IPS-18a (cell line): ENCODE measurements around the gene RUSC1.

Source experiments
- H3K27ac ChIP-seq: one replicate; pipeline ENCODE4 v1.5.1; 2013; ENCODE audit warnings: low read length
- H3K27me3 ChIP-seq: one replicate; pipeline ENCODE4 v1.6.1; 2013; ENCODE audit warnings: mild to moderate bottlenecking, low read length; ENCODE audit not compliant: control insufficient read depth, insufficient read depth
- H3K36me3 ChIP-seq: one replicate; pipeline ENCODE4 v1.6.1; 2013; ENCODE audit warnings: low read depth, low read length; ENCODE audit not compliant: control insufficient read depth
- H3K4me1 ChIP-seq: one replicate; pipeline ENCODE4 v1.6.1; 2013; ENCODE audit warnings: low read depth, low read length; ENCODE audit not compliant: control insufficient read depth
- H3K4me3 ChIP-seq: one replicate; pipeline ENCODE4 v1.5.1; 2013; ENCODE audit warnings: low read length
- H3K9ac ChIP-seq: one replicate; pipeline ENCODE4 v1.6.1; 2013; ENCODE audit warnings: mild to moderate bottlenecking, low read length, moderate library complexity
- H3K9me3 ChIP-seq: one replicate; pipeline ENCODE4 v1.6.1; 2013; ENCODE audit warnings: low read depth, low read length; ENCODE audit not compliant: control insufficient read depth

RUSC1 gene

DNA sequence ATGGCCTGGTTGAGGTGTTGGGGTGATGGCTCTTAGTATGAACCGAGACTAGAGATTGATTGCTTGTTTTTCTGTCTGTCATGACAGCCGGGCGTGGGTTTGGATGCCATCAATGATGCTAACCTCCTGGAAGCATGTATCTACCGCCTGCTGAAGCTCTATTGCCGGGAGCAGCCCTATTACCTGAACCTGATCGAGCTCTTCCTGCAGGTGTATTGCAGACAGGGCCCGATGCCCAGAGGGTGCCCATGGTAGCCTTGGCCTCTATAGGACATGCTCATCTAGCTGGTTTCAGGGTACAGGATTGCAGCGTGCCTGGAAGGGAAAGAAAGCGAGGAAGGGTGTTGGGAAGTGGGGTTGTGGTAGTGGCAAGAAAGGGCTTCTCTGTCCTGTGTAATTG, 2.6 kb upstream of the RUSC1 start:
- Histone ChIP-seq H3K9me3 (no peaks in the 10 kb centered on the region), H3K27me3 (peaks cover 16% of the 10 kb centered on the region), H3K9ac (no peak overlapping the region), H3K4me3 (no peak overlapping the region), H3K36me3 (peaks cover 38% of the 10 kb centered on the region), H3K4me1 (peaks cover 17% of the 10 kb centered on the region), H3K27ac (no peak overlapping the region)

- H3K9ac ChIP-seq, result no peak overlapping the region
- H3K9me3 ChIP-seq, result no peaks in the 10 kb centered on the region
- H3K27me3 ChIP-seq, result peaks cover 16% of the 10 kb centered on the region
- H3K36me3 ChIP-seq, result peaks cover 31% of the 10 kb centered on the region
- H3K27ac ChIP-seq, result no peak overlapping the region
- H3K4me1 ChIP-seq, result peaks cover 17% of the 10 kb centered on the region
- no peak overlapping the region for H3K4me3 ChIP-seq
Measured at GRCh38 chr1:155319536-155319935, 1.2 kb upstream of the RUSC1 start.

DNA sequence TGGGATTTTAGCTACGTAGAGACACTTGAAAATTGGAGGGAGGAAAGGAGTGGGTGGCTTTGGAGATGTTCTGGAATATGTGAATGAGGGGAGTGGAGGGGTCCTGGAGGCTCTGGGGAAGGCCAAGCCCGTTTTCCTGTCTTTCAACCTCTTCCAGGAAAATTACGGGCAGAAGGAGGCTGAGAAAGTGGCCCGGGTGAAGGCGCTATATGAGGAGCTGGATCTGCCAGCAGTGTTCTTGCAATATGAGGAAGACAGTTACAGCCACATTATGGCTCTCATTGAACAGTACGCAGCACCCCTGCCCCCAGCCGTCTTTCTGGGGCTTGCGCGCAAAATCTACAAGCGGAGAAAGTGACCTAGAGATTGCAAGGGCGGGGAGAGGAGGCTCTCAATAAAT, 442 bp upstream of the RUSC1 start:
- Histone ChIP-seq H3K27ac (no peak overlapping the region), H3K9ac (no peak overlapping the region), H3K36me3 (peaks cover 25% of the 10 kb centered on the region), H3K4me3 (peak overlapping the region; percentile 97), H3K27me3 (peaks cover 16% of the 10 kb centered on the region), H3K4me1 (peaks cover 18% of the 10 kb centered on the region), H3K9me3 (no peaks in the 10 kb centered on the region)

- H3K27ac ChIP-seq, result no peak overlapping the region
- H3K27me3 ChIP-seq, result peaks cover 16% of the 10 kb centered on the region
- H3K4me3 ChIP-seq, result peak overlapping the region; percentile 97
- peaks cover 21% of the 10 kb centered on the region for H3K4me1 ChIP-seq
- H3K9ac ChIP-seq, result no peak overlapping the region
- H3K36me3 ChIP-seq, result peaks cover 24% of the 10 kb centered on the region
- H3K9me3 ChIP-seq, result no peaks in the 10 kb centered on the region
Measured at GRCh38 chr1:155321639-155322503, 1.2 kb downstream of the RUSC1 start.

GRCh38 chr1:155322571-155322952, 1.9 kb downstream of the RUSC1 start:
- no peaks in the 10 kb centered on the region for H3K9me3 ChIP-seq
- peaks cover 21% of the 10 kb centered on the region for H3K4me1 ChIP-seq
- no peak overlapping the region for H3K9ac ChIP-seq
- H3K4me3 ChIP-seq, result peak overlapping the region; percentile 97
- H3K27me3 ChIP-seq, result peaks cover 16% of the 10 kb centered on the region
- no peak overlapping the region for H3K27ac ChIP-seq
- peaks cover 18% of the 10 kb centered on the region for H3K36me3 ChIP-seq

DNA sequence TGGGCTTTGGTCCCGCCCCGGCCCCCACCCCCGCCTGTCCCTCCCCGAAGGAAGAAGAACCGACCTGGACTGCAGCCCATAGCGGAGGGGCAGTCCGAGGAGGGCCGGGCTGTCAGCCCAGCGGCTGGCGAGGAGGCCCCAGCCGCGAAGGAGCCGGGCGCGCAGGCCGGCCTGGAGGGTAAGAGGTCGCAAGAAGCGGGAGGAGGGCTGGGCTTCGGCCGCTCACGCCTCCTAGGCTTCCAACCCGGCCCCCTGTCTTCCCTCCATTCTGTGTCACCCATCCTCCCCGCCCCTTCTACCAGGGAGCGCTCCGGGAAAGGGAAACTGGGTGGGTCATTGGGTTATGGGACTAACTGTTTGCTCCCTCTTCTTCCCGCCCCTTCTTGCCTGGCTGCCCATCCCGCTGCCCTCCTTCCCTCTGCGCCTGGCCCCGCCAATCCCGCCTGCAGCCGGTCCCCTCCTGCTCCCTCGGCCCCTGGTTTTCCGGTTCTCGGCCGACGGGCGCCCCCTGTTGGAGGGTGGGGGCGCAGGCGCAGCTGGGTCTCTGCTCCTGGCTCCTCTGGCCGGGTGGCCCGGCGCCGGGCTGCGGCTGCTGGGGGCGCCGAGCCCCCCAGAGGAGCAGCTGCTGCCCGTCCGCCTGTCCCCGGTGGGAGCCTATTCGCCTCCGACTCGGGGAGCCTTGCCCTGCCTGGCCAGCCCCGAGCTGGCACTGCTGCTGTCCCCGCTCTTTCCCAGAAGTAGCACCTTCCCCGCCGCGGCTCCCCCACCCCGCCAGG, 2.4 kb downstream of the RUSC1 start:
- peak overlapping the region; percentile 97 for H3K4me3 ChIP-seq
- H3K27me3 ChIP-seq, result peaks cover 16% of the 10 kb centered on the region
- H3K9me3 ChIP-seq, result no peaks in the 10 kb centered on the region
- H3K36me3 ChIP-seq, result peaks cover 13% of the 10 kb centered on the region
- peaks cover 21% of the 10 kb centered on the region for H3K4me1 ChIP-seq
- no peak overlapping the region for H3K9ac ChIP-seq
- no peak overlapping the region for H3K27ac ChIP-seq

DNA sequence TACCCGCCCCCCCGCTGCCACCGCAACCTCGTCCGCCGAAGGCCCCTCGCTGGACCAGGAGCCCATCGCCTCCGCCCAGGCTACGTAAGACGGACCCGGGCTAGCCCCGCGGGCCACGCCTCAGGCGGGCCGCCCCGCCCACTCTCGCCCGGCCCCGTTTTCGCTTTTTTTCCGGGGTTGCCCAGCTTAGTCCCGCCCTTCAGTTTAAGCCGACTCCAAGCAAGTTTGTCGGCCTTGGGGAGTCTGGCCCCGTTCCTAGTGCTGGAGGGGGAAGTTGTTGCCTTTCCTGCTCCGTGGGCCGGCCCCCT, 3.0 kb downstream of the RUSC1 start:
- Histone ChIP-seq H3K9me3 (no peaks in the 10 kb centered on the region), H3K4me3 (peak overlapping the region; percentile 97), H3K27ac (no peak overlapping the region), H3K36me3 (peaks cover 8% of the 10 kb centered on the region), H3K4me1 (peaks cover 21% of the 10 kb centered on the region), H3K9ac (peak overlapping the region; percentile 69), H3K27me3 (peaks cover 16% of the 10 kb centered on the region)

- Histone ChIP-seq H3K36me3 (peaks cover 3% of the 10 kb centered on the region), H3K27me3 (peaks cover 16% of the 10 kb centered on the region), H3K9ac (peak overlapping the region; percentile 70), H3K9me3 (no peaks in the 10 kb centered on the region), H3K4me3 (peak overlapping the region; percentile 97), H3K27ac (no peak overlapping the region), H3K4me1 (peaks cover 21% of the 10 kb centered on the region)
Measured at GRCh38 chr1:155324037-155324716, 3.5 kb downstream of the RUSC1 start.

- Histone ChIP-seq H3K36me3 (peaks cover 3% of the 10 kb centered on the region), H3K4me1 (peaks cover 21% of the 10 kb centered on the region), H3K27ac (no peak overlapping the region)
Measured at GRCh38 chr1:155324717-155325602, 4.3 kb downstream of the RUSC1 start.

DNA sequence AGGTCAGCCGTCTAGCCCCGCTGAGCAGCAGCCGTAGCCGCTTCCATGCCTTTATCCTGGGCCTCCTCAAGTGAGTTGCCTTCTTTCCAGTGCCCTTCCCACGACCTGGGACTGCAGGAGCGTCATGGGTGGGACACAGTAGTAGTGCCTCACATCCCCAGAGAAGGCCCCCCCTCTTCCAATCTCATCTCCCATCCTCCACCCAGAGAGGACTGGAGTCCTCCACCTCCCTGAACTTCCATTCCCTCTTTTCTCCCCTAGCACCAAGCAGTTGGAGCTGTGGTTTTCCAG, 4.9 kb downstream of the RUSC1 start:
- Histone ChIP-seq H3K9ac (peak overlapping the region; percentile 70), H3K36me3 (peaks cover 8% of the 10 kb centered on the region), H3K27me3 (peaks cover 16% of the 10 kb centered on the region), H3K4me1 (peaks cover 21% of the 10 kb centered on the region), H3K9me3 (no peaks in the 10 kb centered on the region), H3K27ac (no peak overlapping the region), H3K4me3 (peak overlapping the region; percentile 97)

More at GRCh38 chr1:155324717-155325602, 4.3 kb downstream of the RUSC1 start:
- H3K9ac ChIP-seq, result peak overlapping the region; percentile 70
- H3K4me3 ChIP-seq, result peak overlapping the region; percentile 97
- no peaks in the 10 kb centered on the region for H3K9me3 ChIP-seq
- peaks cover 16% of the 10 kb centered on the region for H3K27me3 ChIP-seq

DNA sequence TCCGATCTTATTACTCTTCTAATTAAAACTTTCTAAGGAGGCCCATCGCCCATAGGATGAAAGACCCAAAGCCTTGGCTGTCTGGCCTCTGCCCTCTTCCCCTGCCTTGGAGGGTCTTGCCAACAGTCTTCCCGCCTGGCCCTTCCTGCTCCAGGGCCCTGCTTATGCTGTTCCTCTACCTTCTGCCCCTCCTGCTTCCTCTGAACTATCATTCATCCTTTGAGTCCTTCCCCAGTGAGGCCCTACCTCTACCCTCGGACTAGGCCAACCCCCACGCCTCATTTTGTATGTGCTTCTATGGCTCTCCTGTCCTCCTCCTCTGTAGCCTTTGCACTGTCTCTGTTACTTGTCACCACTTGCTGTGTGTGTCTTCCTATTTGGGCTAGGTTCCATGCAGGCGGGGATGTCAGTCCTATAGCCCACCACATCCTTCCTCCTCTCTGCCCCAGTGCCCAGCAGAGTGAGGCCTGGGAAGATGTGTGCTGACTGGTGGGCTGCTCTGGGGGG, 5.4 kb downstream of the RUSC1 start:
- Histone ChIP-seq H3K4me1 (peaks cover 20% of the 10 kb centered on the region), H3K36me3 (peaks cover 13% of the 10 kb centered on the region), H3K27ac (no peak overlapping the region), H3K4me3 (no peak overlapping the region), H3K9me3 (no peaks in the 10 kb centered on the region), H3K9ac (no peak overlapping the region), H3K27me3 (peaks cover 15% of the 10 kb centered on the region)
